Inflammatory macrophage treated with lipopolysaccharide for 4 hours (primary cell): Measurements from ENCODE around the gene TRNT1.

Experiments used
- DNase-seq: peaks from one replicate; pipeline ENCODE4 v3.0.0-alpha.2; 2020

The TRNT1 gene

DNA sequence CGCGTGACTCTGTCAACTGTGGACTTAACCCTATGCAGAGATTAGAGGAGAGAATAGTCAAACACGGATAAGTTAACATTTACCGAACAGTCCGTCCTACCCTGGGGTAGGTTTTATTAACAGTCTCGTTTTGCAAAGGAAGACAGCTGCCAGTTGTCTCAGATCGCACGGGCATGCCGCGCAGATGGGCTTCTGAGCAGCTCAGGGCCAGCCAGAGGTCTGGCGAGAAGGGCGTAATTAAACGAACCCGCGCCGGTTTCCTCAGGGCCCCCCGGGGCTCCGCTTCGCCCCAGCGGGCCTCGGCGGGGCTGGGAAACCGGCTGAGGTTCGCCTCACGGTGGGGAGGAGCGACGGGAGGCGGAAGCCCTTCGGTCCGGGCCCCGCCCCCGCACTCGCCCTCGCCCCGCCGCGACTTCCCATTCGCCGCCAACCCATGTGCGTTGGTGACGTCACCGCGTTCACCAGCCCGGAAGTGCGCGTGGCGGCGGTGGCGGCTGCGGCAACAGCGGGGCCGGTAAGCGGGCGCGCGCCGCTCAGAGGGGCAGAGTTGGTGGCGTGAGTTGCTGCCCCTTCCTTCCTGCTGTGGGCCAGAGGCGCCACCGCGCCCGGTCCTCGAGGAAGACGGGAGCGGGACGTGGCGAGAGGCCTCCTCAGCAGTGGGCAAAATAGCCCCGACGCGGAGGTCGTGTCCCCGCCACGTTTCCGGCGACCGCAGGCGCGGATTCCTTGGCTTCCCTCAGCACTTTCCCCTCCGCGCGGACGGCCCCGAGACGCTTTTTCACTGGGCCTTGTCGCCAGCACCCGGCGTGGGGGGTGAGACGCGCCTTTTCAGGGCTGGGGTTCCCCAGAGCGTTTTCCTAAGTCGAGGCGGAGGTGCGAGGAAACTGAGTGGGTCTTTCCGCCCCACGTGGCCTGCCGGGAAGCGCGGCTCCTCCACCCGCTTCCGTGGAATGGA lies at the start of gene TRNT1:
TSS of gene TRNT1 (plus strand) at position 464 of the 955 bp plus-strand sequence. CDS start 2,101 bp downstream, outside the sequence.
- peak; percentile 97 for DNase-seq

DNA sequence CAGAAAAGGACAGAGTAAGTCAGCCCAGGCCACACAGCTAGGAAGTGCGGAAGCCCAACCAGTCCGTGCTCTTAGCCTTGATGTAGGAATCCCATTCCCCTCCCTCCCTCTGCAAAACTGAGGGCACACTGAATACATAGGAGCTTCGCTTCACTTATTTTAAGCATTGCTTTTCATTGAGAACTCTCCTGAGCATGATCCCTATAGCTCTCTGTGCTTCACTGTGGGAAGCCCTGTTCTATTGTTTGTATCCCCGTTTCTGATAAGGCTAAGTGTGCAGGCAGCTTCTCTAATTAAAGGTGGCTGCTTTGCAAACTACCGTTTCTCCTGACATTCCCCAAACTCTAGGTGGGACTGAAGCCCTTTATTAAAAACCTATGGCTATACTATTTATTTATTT lies 46.4 kb upstream of the TRNT1 start:
- no peak for DNase-seq

DNA sequence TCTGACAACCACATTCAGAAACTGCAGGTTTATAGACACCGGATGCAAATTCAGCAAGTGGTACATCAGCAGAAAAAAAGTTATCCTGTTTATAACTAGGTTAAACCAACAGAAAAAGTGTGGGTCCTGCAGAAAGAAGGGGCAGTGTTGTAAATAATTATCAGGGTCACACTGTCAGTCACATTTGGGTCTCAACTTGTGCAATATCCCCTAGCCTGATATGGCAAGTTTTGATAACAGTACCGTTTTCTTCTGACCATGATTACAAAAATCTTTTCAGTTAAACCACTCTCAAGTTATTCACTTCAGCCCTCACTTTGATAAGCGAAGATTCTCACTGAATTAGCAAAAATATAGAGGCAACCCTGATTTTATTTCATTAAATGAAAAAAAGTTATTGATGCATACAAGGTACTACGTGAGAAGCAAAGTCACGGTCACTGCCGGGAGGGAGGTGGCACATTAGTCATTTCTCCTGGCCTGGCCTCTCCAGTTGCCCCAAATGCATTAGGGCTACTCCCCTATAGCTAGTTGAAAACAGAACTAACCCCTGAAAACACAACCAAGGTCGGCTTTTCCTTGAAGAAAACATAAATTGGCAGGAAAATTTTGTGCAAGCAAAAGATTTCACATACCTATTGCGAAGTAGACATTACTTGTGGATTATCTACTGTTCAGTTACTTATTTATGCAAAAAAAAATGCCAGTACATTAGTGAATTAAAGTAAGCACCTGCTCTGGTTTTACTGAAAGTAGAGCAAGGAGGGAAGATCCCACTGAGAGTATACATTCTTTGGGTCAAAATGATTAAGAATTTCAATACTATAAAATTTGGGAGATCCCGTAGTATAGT lies 45.1 kb upstream of the TRNT1 start:
- DNase-seq = no peak

DNA sequence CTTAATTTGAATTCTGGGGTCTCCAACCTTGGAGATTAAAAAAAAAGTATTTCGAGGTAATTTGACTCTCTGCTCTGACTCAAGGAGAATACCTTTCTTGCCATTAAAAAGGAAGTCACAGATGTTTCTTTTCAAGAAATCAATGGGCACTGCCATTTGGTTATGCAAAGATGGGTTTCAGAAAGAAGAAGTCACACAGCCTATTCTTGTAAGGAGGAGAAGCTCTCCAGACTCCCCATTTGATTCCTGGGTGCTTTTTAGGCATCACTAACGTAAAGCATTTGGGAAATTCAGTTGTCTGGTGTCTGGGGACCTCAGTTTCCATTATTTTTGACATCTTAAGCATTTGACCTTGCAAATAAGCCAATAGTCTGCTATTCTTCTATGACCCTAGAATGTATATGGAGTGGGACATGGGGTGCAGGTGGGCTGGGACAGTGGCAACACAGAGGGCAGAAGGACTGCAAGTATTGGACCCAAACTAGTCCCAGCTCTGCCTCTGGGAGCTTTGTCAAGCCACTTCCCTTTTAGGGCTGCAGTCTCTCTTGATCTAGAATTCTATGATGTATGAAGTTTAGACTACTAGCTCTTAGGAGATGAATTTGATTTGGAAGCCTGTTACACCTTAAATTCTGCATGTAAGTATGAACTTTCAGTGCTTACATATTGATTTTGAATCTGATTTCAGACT lies 44.4 kb upstream of the TRNT1 start:
- no peak for DNase-seq

DNA sequence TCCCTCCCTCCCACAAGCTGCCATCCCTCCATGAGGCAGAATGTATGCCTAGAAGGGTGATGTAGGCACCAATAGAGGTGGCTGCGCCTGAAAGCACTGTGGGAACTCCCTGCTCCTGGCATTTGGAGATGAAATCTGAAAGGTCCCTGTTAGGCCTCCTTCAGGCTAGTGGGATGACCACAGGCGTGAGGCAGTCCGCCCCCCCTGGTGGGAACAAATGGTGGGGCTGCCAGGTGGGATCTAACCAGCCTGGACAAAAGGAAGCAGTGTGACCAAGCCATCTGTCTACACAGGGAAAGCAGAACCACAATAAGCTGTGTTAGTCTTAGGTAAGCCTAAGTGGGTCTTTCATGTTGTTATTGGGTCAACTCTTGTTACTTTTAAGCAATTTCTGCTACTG lies 41.9 kb upstream of the TRNT1 start:
- DNase-seq = no peak

DNA sequence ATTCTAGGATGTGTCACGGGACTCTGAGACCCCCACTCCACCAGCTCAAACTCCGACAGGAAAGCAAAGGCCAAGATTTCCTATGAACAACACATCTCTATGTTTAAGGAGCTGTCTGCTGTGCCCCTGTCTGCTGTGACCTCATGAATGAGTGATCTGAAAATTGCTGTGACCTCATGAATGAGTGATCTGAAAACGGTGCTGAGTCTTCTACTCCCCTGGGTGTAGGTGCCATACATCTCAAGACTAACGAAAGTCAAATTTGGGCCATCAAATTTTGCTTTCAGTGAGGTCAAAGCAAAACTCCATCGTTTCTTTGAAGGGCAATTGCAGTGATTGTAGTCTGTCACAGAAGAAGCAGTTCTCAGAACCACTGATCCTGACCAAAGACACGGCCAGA lies 41.0 kb upstream of the TRNT1 start:
- no peak for DNase-seq

DNA sequence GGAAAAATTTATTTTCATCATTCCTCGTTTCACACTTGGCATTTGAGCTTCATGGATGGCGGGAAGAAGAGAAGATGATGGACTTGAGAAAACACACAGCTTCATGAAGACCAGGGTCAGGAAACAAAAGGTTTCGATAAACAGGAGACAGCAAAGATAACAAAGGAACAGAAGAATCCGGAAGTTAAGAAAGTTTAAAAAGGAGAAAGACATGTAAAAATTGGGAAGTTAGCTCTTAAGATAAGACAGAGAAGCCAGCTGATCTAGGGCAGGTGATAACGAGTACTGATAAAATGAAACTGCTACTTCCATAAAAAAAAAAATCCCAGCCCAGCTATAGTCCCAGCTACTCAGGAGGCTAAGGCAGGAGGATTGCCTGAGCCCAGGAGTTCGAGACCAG lies 40.5 kb upstream of the TRNT1 start:
- DNase-seq = no peak

DNA sequence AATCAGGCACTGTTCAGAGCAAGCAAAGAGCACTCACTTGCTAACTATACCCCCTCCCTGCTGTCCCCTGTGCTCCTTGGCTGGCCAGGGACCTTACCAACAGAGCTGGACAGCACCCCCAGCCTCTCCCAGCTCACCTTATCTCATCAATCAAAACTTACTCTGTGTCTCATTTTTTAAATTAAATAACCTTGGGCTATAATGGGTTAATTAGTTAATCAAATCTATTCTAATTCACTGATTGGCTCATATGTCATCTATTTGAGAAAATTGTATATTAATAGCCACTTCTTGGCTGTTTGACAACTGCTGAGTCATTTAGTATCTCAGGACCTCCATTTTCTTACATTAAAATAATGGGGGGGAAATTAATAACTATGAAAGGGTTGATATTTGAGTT lies 39.5 kb upstream of the TRNT1 start:
- DNase-seq = no peak

DNA sequence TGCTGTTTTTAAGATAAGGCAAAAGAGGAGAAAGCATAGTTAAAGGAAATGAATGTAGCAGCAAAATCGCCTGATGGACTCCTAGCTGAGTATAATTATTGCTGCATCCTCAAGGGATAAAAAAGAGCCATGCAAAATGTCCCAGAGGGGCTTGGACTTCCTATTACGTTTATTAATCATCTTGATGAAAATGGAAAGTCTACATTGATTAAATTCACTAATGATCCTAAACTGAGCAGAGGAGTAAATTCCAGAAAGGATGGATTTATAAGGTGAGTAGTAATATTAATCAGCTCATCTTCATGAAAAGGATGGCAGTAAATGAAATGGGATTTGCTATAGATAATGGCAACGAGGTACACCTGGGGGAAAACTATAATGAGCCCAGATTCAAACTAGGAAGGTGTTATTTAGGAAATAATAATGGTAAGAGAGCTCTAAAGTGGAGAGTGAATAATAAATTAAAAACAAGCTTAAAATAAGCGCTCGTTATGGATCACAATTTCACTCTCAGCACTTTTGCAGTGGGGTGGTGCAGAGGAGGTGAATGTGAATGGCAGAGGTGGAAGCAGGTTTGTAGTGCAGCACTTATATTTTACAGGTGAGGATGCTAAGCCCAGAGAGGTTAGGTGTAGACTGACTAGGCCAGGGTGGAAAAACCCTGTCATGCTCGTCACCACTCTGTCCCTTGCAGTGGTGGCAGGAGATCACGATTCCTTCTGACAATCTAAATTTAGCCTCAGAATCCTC lies 38.8 kb upstream of the TRNT1 start:
- DNase-seq = no peak

DNA sequence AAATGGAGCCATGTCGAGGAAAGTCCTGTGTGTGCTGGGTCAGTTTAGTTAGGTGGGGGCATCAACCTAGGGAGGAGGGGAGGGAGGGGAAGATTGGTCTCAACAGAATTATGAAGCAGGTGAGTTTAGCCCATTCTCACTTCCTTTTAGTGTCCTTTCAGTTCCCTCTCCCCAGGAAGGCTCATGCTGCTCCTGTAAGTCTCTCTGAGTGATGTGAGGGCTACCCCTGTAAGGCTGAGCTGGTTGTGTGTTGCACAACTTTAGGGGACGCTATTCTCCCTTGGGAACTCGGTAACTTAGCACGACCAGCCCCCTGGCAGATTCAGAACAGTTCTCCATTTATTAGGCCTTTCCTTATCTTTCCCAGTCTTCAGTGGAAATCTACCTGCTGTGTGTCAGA lies 37.7 kb upstream of the TRNT1 start:
- no peak for DNase-seq

DNA sequence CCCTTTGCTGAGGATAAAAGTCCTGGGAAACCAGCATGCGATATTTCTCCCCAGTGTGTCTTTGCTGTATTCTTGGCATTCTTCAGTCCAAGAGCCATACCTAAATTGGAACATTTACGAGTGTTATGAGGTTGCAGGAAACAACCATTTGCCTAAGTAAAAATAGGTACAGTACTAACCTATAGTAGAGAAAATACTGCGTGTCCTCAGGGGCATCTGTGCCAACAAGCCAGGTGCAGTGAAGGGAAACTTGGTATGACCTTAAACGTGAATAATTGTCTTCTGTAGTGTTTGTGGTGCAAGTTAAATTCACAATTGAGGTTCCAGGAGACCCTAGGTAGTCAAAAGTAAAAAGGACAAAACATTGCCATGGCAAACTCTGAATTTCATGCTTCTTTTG lies 28.8 kb upstream of the TRNT1 start:
- DNase-seq = no peak

DNA sequence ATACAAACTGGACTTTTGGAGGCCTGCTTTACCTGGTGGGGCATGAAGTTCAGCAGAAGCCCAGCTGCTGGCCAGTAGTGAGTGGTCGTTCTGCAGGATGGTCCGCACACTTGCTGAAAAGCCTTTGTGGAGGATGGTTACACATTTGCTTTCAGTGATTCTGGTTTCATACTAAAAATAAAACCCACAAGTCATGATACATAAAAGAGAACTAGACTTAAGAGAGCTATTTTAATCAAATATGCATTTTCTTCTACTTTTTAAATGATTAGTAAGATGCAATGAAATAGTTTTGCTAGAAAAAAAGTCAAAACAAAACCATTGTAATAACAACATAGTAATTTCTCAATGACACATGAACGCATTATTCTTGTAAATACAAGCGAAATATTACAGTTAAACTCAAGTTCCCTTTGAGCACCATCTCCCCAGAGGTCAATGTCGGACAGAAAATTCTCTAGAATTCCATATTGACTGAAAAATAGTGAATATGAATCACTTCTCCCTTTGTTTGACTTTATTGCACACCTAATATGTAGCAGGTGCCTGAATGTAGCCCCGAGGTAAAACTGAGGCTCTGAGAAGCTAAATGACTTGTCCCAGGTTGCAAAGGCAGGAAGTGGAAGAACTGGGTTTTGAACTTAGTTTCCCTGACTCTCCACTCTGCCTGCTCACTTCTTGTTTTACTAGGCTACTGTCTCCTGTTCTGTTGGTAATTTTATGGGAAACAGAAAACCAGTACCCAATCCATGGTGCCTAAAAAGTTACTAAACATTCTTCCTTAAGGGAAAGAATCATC lies 24.9 kb upstream of the TRNT1 start:
- no peak for DNase-seq

DNA sequence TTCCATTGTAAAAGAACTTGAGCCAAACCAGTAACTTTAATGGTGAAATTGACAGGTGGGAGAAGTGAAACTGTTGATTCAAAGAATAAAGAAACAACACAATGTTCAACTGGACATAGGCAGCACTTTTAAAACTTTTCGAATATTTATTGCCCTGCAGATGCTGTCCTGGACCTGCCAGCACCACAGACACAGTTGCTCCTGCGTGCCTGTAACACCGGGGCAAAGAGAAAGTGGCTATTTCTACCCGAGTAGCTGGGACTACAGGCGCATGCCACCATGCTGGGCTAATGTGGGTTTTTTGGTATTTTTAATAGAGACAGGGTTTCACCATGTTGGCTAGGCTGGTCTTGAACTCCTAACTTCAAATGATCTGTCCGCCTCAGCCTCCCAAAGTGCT lies 24.0 kb upstream of the TRNT1 start:
- DNase-seq = no peak

DNA sequence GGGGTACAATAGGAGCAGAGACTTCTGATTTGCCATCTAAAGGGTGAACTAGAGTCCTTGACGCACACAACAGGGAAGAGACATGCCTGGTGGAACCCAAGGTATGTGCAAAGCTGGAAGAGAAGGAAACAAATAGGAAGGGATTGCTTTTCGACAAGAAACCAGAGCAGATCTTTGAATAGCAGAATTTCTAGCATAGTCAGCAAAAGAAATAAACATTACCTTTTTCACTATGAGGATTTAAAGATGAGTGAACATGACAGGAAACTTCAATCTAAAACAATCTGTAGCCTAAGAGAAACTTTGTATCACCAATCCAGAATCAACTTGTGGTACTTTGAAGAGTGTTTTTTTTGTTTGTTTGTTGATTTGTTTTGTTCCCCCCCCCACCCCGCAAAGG lies 21.5 kb upstream of the TRNT1 start:
- no peak for DNase-seq

DNA sequence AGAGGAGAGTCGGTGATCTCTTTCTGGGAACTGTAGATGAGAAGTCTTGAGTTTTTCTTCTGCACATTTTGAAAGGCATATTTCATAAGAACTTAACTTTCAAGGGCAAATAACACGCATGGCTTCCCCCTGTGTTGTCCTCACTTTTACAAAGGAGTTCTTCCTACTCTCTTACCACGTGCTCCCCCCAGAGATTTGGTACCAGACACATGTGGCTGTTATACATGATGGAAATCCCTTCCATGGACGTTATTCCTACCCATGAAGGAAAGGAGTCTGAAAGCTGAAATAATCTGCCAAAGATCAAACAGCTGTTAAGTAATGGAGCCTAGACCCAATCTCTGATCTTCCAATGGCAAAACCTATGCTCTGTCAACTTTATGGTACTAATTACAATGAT lies 20.9 kb upstream of the TRNT1 start:
- no peak for DNase-seq

DNA sequence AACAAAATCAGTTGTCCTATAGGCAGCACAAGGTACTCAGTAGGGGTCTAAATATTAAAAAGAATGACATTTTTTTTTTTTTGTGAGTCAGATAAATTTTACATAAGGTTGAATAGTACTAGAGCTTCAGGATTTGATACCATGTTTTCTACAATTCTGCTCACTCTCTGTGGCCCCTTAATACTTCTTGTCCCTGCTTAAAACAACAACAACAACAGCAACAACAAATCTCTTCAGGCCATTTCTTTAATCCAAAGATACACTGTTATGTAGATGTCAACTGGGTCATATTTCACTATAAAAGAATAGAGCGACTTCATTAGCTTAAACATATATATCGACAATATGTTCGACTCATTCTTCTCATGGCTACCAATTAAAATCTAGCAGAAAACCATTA lies 19.6 kb upstream of the TRNT1 start:
- no peak for DNase-seq

DNA sequence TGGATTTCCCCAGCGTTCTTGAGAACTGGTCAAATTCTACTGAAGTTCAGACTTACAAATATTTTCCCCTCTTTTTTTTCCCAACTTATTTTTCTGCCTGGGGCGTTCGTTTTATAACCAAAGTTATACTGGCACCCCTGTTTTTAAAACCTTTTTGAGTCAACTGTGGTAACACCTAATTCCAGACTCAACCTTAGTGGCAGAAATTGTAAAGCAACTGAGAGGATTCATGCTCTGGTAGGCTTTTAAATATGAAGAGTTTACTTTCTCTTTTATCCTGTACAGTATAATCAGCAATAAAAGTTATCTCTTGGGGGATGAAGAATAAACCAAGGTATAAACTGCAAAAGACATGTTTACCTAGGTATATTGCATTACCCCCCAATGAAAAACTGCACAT lies 18.9 kb upstream of the TRNT1 start:
- DNase-seq = no peak

DNA sequence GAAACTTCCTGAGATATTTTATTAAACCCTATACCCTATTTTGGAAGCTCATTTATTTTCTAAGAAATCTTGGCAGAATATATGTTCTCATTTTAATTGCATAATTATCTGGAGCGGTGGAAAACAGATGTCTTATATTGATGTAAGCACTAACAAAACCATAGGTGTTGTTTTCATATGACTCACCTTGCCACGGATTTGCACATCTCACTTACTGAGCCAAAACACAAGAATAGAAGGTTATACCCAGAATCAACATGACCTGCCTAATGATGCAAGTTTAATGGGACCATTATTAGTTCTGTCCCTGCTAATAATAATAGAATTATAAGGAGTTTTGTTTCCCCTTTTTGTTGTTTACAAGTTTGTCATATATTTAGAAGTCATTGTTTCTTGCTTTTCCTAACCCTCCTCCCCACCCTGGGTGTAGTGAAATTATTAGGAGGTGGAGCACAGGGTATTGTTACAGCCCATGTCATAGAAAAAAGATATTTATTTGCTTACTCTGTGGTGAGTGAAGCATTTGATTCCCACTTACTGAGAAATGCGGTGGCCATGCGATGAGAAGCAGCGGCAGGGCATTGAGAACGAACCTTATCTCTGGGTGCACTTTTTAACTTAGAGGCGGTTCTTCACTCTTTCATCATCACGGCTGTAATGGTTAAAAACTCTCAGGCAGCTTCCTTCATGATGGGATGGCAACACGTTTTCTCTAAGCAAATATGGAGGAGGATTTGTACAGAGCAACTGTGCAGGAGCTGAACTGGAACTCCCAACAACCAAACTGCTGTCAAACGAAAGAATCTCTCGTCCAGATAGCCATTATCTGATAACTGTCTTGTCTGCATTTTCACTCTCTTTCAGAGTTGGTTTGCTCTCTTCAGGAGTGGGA lies 17.1 kb upstream of the TRNT1 start:
- no peak for DNase-seq

DNA sequence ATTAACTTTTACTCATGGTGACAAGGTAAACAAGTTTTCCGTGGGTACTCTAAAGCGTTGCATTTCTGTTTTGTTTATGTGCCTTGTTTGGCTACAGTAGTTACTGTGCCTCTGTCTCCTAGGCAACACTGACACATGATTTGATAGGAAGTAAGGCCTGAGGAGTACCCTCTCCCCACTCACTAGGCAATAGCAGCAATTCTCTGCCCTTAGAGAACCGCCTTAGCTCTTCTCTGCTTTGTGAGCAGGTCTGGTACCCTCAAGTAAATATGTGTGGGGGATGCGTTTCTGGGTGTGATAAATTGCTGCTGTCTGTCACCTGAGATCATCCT lies 16.5 kb upstream of the TRNT1 start, which contains the start of gene IL5RA:
TSS of gene IL5RA (minus strand) at position 76 of the 332 bp plus-strand sequence. CDS start 5,390 bp downstream, outside the sequence.
- no peak for DNase-seq

DNA sequence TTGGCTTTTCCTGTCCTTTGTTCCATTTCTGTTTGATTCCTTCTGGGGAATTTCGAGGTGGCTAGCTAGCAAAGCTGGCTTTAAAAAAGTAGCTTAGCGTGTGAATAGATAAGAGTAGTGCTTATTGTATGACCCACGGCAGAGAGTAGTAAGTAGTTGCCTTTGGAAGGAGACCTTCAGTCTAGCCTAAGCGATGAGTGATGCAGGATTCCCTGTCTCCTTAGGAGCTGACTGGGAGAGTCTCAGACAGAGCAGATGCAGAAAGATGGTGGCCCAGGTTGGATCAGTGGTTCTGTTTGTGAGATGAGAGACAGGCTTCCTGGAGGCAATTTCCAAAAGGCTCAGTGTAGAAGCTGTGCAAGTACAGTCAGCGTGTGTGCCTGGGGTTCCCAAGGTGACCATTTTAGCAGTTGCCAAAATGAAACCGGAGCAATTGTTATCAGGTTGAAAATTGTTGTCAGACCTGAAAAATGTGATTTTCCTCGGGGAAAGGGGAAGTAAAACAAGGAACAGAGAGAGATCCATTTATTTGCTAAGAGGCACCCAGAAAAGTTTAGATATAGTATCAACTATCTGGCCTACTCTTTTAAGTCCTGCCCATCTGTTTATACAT lies 15.9 kb upstream of the TRNT1 start:
- no peak for DNase-seq
